Trophoblast cell (in vitro differentiated cells and primary cell): Measurements from ENCODE around the gene AGBL1.

Experiments
- DNase-seq, 2 donors: peaks; one replicate each; pipeline ENCODE4 v3.0.0-alpha.2; 2016
- H2AFZ ChIP-seq: 2 replicates; pipeline ENCODE4 v1.6.1; 2013; ENCODE audit warnings: low read length, moderate library complexity, mild to moderate bottlenecking; ENCODE audit not compliant: insufficient read depth, poor library complexity
- H2AK5ac ChIP-seq: 2 replicates; pipeline ENCODE4 v1.6.1; 2013; ENCODE audit warnings: mild to moderate bottlenecking, low read length
- H2BK120ac ChIP-seq: 2 replicates; pipeline ENCODE4 v1.6.1; 2013; ENCODE audit warnings: low read length, mild to moderate bottlenecking, moderate library complexity; ENCODE audit not compliant: insufficient read depth, poor library complexity
- H2BK12ac ChIP-seq: 2 replicates; pipeline ENCODE4 v1.6.1; 2013; ENCODE audit warnings: mild to moderate bottlenecking, low read length, moderate library complexity
- H2BK5ac ChIP-seq: 2 replicates; pipeline ENCODE4 v1.6.1; 2013; ENCODE audit warnings: low read length, low read depth, moderate library complexity, mild to moderate bottlenecking; ENCODE audit not compliant: poor library complexity
- H3K14ac ChIP-seq: 2 replicates; pipeline ENCODE4 v1.6.1; 2013; ENCODE audit warnings: mild to moderate bottlenecking, low read length
- H3K18ac ChIP-seq: 2 replicates; pipeline ENCODE4 v1.6.1; 2013; ENCODE audit warnings: mild to moderate bottlenecking, low read length
- H3K23ac ChIP-seq: 2 replicates; pipeline ENCODE4 v1.6.1; 2013; ENCODE audit warnings: low read length
- H3K27ac ChIP-seq: 2 replicates; pipeline ENCODE4 v1.5.1; 2013; ENCODE audit warnings: low read depth, mild to moderate bottlenecking, inconsistent platforms, low read length, moderate library complexity
- H3K27me3 ChIP-seq: 2 replicates; pipeline ENCODE4 v1.6.1; 2013; ENCODE audit warnings: inconsistent platforms, mild to moderate bottlenecking, low read length, moderate library complexity; ENCODE audit not compliant: insufficient read depth
- H3K36me3 ChIP-seq, 2 experiments: 1 replicate in 1 of 2; 2 replicates in 1 of 2; pipeline ENCODE4 v1.6.1; 2013; ENCODE audit warnings: low read length in 2 of 2, mild to moderate bottlenecking in 2 of 2, moderate library complexity in 1 of 2; ENCODE audit not compliant: insufficient read depth in 2 of 2, control insufficient read depth in 1 of 2
- H3K4ac ChIP-seq: 2 replicates; pipeline ENCODE4 v1.6.1; 2013; ENCODE audit warnings: low read depth, mild to moderate bottlenecking, low read length, moderate library complexity
- H3K4me1 ChIP-seq, 2 experiments: 1 replicate in 1 of 2; 2 replicates in 1 of 2; pipeline ENCODE4 v1.6.1; 2013; ENCODE audit warnings: low read length in 2 of 2, mild to moderate bottlenecking in 2 of 2, moderate library complexity in 1 of 2; ENCODE audit not compliant: insufficient read depth in 2 of 2, control insufficient read depth in 1 of 2
- H3K4me2 ChIP-seq: 2 replicates; pipeline ENCODE4 v1.6.1; 2013; ENCODE audit warnings: inconsistent platforms, mild to moderate bottlenecking, low read length, moderate library complexity
- H3K4me3 ChIP-seq: 2 replicates; pipeline ENCODE4 v1.5.1; 2013; ENCODE audit warnings: mild to moderate bottlenecking, low read depth, low read length, inconsistent platforms
- H3K79me1 ChIP-seq: one replicate; pipeline ENCODE4 v1.6.1; 2013; ENCODE audit warnings: low read length
- H3K79me2 ChIP-seq: 2 replicates; pipeline ENCODE4 v1.6.1; 2013; ENCODE audit warnings: low read length, mild to moderate bottlenecking; ENCODE audit not compliant: control insufficient read depth, insufficient read depth, poor library complexity
- H3K9ac ChIP-seq: 2 replicates; pipeline ENCODE4 v1.6.1; 2013; ENCODE audit warnings: mild to moderate bottlenecking, low read length
- H3K9me3 ChIP-seq: 2 replicates; pipeline ENCODE4 v1.6.1; 2013; ENCODE audit warnings: low read depth, mild to moderate bottlenecking, control low read depth, inconsistent platforms, low read length; ENCODE audit not compliant: insufficient read depth
- H4K12ac ChIP-seq: 2 replicates; pipeline ENCODE4 v1.6.1; 2013; ENCODE audit warnings: low read depth, mild to moderate bottlenecking, low read length, moderate library complexity
- H4K8ac ChIP-seq: 2 replicates; pipeline ENCODE4 v1.6.1; 2013; ENCODE audit warnings: low read depth, mild to moderate bottlenecking, low read length, moderate library complexity
- H4K91ac ChIP-seq: one replicate; pipeline ENCODE4 v1.6.1; 2013; ENCODE audit warnings: low read depth, mild to moderate bottlenecking, low read length, moderate library complexity
- WGBS: extraction: QIAGEN DNeasy Blood & Tissue Kit; methylation state at CpG from one replicate; pipeline ENCODE4 v1.1.7; 2013; ENCODE audit warnings: missing lambda C conversion rate; ENCODE audit not compliant: insufficient read length, insufficient coverage; ENCODE audit errors: extremely low coverage; 5-methylcytosine and 5-hydroxymethylcytosine counted together

Gene AGBL1

DNA sequence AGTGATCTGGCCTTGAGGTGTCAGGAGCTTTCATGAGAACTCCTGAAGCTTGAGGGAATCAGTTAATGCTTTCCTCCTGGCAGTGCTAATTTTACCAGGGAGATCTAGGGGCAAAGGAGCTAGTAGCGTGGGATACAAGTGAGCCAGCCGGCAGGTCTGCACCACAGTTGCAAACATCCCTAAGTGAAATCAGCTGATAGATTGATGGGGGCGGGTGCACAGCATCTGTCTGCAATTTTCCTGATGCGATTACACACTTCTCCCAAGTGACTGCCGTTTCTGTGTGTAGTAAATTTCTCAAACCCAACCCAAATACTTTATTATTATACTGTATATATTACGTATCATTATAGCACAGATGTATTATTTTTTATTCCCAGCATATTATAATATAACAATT lies 304.5 kb downstream of the AGBL1 start:
- H3K4ac ChIP-seq: no peak overlapping the region
- H3K18ac ChIP-seq: no peak overlapping the region
- no peaks in the 10 kb centered on the region for H3K36me3 ChIP-seq
- no peak overlapping the region for H3K23ac ChIP-seq
- H2BK12ac ChIP-seq: no peak overlapping the region
- H3K27ac ChIP-seq: no peak overlapping the region
- no peak overlapping the region for H3K14ac ChIP-seq
- no CpG with 5 or more reads among the region's 6 CpGs for WGBS
- no peaks in the 10 kb centered on the region for H3K4me1 ChIP-seq
- no peaks in the 10 kb centered on the region for H3K9me3 ChIP-seq
- no peak overlapping the region for H2BK5ac ChIP-seq
- H3K4me3 ChIP-seq: no peak overlapping the region
- H3K79me2 ChIP-seq: no peaks in the 10 kb centered on the region
- no peak for DNase-seq
- H3K9ac ChIP-seq: no peak overlapping the region
- H2BK120ac ChIP-seq: no peak overlapping the region
- H3K4me2 ChIP-seq: no peak overlapping the region
- H3K79me1 ChIP-seq: no peaks in the 10 kb centered on the region
- no peak overlapping the region for H4K12ac ChIP-seq
- H4K91ac ChIP-seq: no peak overlapping the region
- H4K8ac ChIP-seq: no peak overlapping the region
- H2AK5ac ChIP-seq: no peak overlapping the region
- no peaks in the 10 kb centered on the region for H3K27me3 ChIP-seq
- H2AFZ ChIP-seq: no peak overlapping the region

GRCh38 chr15:86392296-86392695 lies 312.6 kb downstream of the AGBL1 start:
- no peak overlapping the region for H3K18ac ChIP-seq

GRCh38 chr15:86392874-86393273 lies 313.2 kb downstream of the AGBL1 start:
- H3K4ac ChIP-seq: no peak overlapping the region
- H2BK12ac ChIP-seq: no peak overlapping the region
- H3K18ac ChIP-seq: no peak overlapping the region
- H2AFZ ChIP-seq: no peak overlapping the region
- H3K79me1 ChIP-seq: no peaks in the 10 kb centered on the region
- no peaks in the 10 kb centered on the region for H3K36me3 ChIP-seq
- DNase-seq: no peak
- H3K4me2 ChIP-seq: no peak overlapping the region
- no peak overlapping the region for H3K23ac ChIP-seq
- H3K14ac ChIP-seq: no peak overlapping the region
- H3K79me2 ChIP-seq: no peaks in the 10 kb centered on the region
- no peak overlapping the region for H4K91ac ChIP-seq
- H2BK120ac ChIP-seq: no peak overlapping the region
- H3K27ac ChIP-seq: no peak overlapping the region
- no CpG with 5 or more reads among the region's 2 CpGs for WGBS
- no peaks in the 10 kb centered on the region for H3K4me1 ChIP-seq
- no peak overlapping the region for H3K9ac ChIP-seq
- H2BK5ac ChIP-seq: no peak overlapping the region
- H3K9me3 ChIP-seq: no peaks in the 10 kb centered on the region
- no peak overlapping the region for H4K12ac ChIP-seq
- no peak overlapping the region for H2AK5ac ChIP-seq
- no peak overlapping the region for H3K4me3 ChIP-seq
- no peaks in the 10 kb centered on the region for H3K27me3 ChIP-seq
- no peak overlapping the region for H4K8ac ChIP-seq

More at GRCh38 chr15:86392296-86392695, 312.6 kb downstream of the AGBL1 start:
- Histone ChIP-seq H4K91ac (no peak overlapping the region), H3K9ac (no peak overlapping the region), H3K23ac (no peak overlapping the region), H2AK5ac (no peak overlapping the region), H3K36me3 (no peaks in the 10 kb centered on the region), H3K27me3 (no peaks in the 10 kb centered on the region), H3K4me2 (no peak overlapping the region), H3K79me2 (no peaks in the 10 kb centered on the region), H2BK120ac (no peak overlapping the region), H3K9me3 (no peaks in the 10 kb centered on the region), H3K79me1 (no peaks in the 10 kb centered on the region), H3K4me3 (no peak overlapping the region), H3K14ac (no peak overlapping the region), H3K27ac (no peak overlapping the region), H2BK5ac (no peak overlapping the region), H4K8ac (no peak overlapping the region), H3K4ac (no peak overlapping the region), H4K12ac (no peak overlapping the region), H2AFZ (no peak overlapping the region), H2BK12ac (no peak overlapping the region), H3K4me1 (no peaks in the 10 kb centered on the region)
- DNase-seq: no peak
- no CpG with 5 or more reads among the region's 1 CpG for WGBS

DNA sequence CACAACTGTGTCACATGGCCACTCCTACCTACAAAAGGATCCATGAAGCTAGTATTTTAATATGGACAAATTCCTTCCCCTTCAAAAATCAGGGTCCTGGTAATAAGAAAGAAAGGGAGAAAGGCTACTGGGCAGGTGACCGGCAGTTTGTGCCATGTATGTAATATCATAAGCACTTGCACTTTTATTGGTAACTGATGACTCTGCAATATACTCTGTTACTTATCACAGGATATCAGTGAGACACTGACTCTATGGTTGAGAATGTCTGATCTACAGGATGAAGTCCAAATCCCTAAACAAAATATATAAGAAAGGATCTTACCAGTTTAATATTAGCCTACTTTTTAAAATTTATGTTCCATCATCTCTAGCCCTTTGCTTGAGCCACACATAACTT lies 315.2 kb downstream of the AGBL1 start:
- H3K9me3 ChIP-seq: no peaks in the 10 kb centered on the region
- H3K4me3 ChIP-seq: no peak overlapping the region
- no peaks in the 10 kb centered on the region for H3K4me1 ChIP-seq
- no peak overlapping the region for H2BK120ac ChIP-seq
- no peak overlapping the region for H3K4ac ChIP-seq
- H4K12ac ChIP-seq: no peak overlapping the region
- H3K4me2 ChIP-seq: no peak overlapping the region
- no peak overlapping the region for H2AFZ ChIP-seq
- DNase-seq: no peak
- H3K27ac ChIP-seq: no peak overlapping the region
- no CpG with 5 or more reads among the region's 1 CpG for WGBS
- no peak overlapping the region for H2BK5ac ChIP-seq
- no peak overlapping the region for H2AK5ac ChIP-seq
- H3K18ac ChIP-seq: no peak overlapping the region
- no peak overlapping the region for H4K91ac ChIP-seq
- H4K8ac ChIP-seq: no peak overlapping the region
- no peak overlapping the region for H3K14ac ChIP-seq
- no peaks in the 10 kb centered on the region for H3K79me2 ChIP-seq
- H2BK12ac ChIP-seq: no peak overlapping the region
- no peak overlapping the region for H3K9ac ChIP-seq
- no peaks in the 10 kb centered on the region for H3K27me3 ChIP-seq
- H3K23ac ChIP-seq: no peak overlapping the region
- no peaks in the 10 kb centered on the region for H3K79me1 ChIP-seq
- H3K36me3 ChIP-seq: no peaks in the 10 kb centered on the region
